ENCODE results near the gene GPX3. TPM values are rescaled to one million over a fixed set of nuclear protein-coding genes. Genes with fewer than 3 reads are reported as not detected.

GPX3 gene
- total and polyA plus RNA-seq, 10 of the 15 experiments (the other 5 are each of a cell fraction or from before 2014, with no cell fraction given): 0.04 to 1.0 (median 0.15) TPM; not detected in 3

DNA sequence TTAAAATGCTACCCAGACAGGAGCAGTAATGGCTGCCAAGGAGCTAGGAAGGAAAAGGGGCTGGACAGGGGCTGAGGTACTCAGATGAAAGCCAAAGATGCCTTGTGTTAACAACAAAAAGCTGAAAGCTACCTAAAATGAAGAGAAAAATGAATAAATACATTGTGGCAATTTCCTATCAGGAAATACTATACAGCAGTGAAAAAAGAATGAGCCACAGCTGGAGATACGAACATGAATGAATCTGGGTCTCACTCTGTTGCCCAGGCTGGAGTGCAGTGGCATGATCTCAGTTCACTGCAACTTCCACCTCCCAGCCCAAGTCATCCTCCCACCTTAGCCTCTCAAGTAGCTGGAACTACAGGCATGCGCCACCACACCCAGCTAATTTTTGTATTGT lies 54.2 kb downstream of the GPX3 start:
- CTCF ChIA-PET: interaction anchor here (0.6 to 7.5 kb wide), 8 partner anchors 9 to 352 kb away, joined by 3 to 60 read pairs (median 4); no protein-coding TSS in a partner anchor
- Histone ChIP-seq H3K36me3 (ENCODE audit: control insufficient read depth in 2 of 2, insufficient read depth in 2 of 2, low read length in 1 of 2) (peaks cover 18 to 60% of the 10 kb centered on the region in 2 experiments), H3K4me3 (0 out of 2 replicates have a peak overlapping the region, but pooled peaks have one; percentile 3), H3K9ac (ENCODE audit: control insufficient read depth, insufficient read depth, low read length) (no peak overlapping the region), H3K27me3 (replicated peaks in 1 of 2; ENCODE audit: control insufficient read depth in 2 of 2, insufficient read depth in 2 of 2, low read length in 1 of 2) (no peaks in the 10 kb centered on the region), H3K4me1 (ENCODE audit: control insufficient read depth, insufficient read depth, low read length) (peaks cover 56% of the 10 kb centered on the region), H4K20me1 (ENCODE audit: control insufficient read depth, insufficient read depth) (peaks cover 34% of the 10 kb centered on the region), H3K4me2 (ENCODE audit: control insufficient read depth, insufficient read depth) (peak overlapping the region; percentile 53; the same call in 1 of the 2 replicates), H3K9me3 (replicated peaks; ENCODE audit: control insufficient read depth, insufficient read depth, low read length) (no peaks in the 10 kb centered on the region; the same call in 2 of the 3 replicates), H3K79me2 (ENCODE audit: control insufficient read depth, insufficient read depth, low read length) (peaks cover 99% of the 10 kb centered on the region), H3K27ac (ENCODE audit: control insufficient read depth, insufficient read depth) (peak overlapping the region; percentile 46), H2AFZ (ENCODE audit: control insufficient read depth, low read depth, low read length) (no peak overlapping the region)
- DNase-seq (ENCODE audit: low read depth, low spot score) (no peak), ATAC-seq (no peak), FAIRE-seq (no peak)
- RAD21 ChIA-PET (ENCODE audit: unreplicated experiment): interaction anchor here (0.8 to 2.0 kb wide), 5 partner anchors 14 to 80 kb away, joined by 3 to 10 read pairs (median 5); no protein-coding TSS in a partner anchor
- TF ChIP-seq CTCF (IDR thresholded peaks at IDR 0.05 in 2 of 3, conservative IDR thresholded peaks at IDR 0.05 in 1 of 3; ENCODE audit: control insufficient read depth in 2 of 3, extremely low read depth in 1 of 3, insufficient read depth in 1 of 3, low read depth in 3 of 3, low read length in 3 of 3) (no peak), POLR2AphosphoS5 (IDR thresholded peaks at IDR 0.05; ENCODE audit: low read length) (0 out of 2 replicates have a peak, but pooled peaks have one; percentile 22), CREM (IDR thresholded peaks at IDR 0.05; ENCODE audit: low read depth) (no peak), WRNIP1 (IDR thresholded peaks at IDR 0.05; ENCODE audit: borderline replicate concordance, low read depth, low read length) (peak; percentile 32; the same call in 1 of the 2 replicates), GABPA (IDR thresholded peaks at IDR 0.05; ENCODE audit: low read depth) (no peak), YY1 (IDR thresholded peaks at IDR 0.05; ENCODE audit: low read depth, low read length) (0 out of 2 replicates have a peak, but pooled peaks have one; percentile 30), SKIL (IDR thresholded peaks at IDR 0.05; ENCODE audit: low read depth, poor library complexity, severe bottlenecking) (no peak), SMC3 (IDR thresholded peaks at IDR 0.05; ENCODE audit: borderline replicate concordance, low read length) (no peak), ETV6 (conservative IDR thresholded peaks at IDR 0.05 in 1 of 2, IDR thresholded peaks at IDR 0.05 in 1 of 2; ENCODE audit: borderline replicate concordance in 1 of 2, low read depth in 1 of 2) (no peak), SMARCA5 (IDR thresholded peaks at IDR 0.05) (0 out of 2 replicates have a peak, but pooled peaks have one; percentile 32), CBX5 (IDR thresholded peaks at IDR 0.05; ENCODE audit: low read depth) (no peak)
- TF ChIP-seq, protein P1, sequence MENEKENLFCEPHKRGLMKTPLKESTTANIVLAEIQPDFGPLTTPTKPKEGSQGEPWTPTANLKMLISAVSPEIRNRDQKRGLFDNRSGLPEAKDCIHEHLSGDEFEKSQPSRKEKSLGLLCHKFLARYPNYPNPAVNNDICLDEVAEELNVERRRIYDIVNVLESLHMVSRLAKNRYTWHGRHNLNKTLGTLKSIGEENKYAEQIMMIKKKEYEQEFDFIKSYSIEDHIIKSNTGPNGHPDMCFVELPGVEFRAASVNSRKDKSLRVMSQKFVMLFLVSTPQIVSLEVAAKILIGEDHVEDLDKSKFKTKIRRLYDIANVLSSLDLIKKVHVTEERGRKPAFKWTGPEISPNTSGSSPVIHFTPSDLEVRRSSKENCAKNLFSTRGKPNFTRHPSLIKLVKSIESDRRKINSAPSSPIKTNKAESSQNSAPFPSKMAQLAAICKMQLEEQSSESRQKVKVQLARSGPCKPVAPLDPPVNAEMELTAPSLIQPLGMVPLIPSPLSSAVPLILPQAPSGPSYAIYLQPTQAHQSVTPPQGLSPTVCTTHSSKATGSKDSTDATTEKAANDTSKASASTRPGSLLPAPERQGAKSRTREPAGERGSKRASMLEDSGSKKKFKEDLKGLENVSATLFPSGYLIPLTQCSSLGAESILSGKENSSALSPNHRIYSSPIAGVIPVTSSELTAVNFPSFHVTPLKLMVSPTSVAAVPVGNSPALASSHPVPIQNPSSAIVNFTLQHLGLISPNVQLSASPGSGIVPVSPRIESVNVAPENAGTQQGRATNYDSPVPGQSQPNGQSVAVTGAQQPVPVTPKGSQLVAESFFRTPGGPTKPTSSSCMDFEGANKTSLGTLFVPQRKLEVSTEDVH (IDR thresholded peaks at IDR 0.05; ENCODE audit: low read depth, partially characterized antibody): no peak
- POLR2A ChIA-PET: interaction anchor here (0.9 to 14.3 kb wide), 4 partner anchors 9 to 178 kb away, joined by 3 to 222 read pairs (median 12); partner anchors contain the start of gene GM2A
- intact Hi-C loops (cut with micrococcal nuclease; ENCODE audit: unreplicated experiment) (no loop called here), in situ Hi-C loops (cut with MboI) (no loop called here)
- 94% methylated on average over 2 of the region's 2 CpGs for WGBS (ENCODE audit: insufficient coverage, insufficient replicate concordance, low lambda C conversion rate, missing lambda C conversion rate)
- SMC1A ChIA-PET (ENCODE audit: uncharacterized antibody, unreplicated experiment): interaction anchor here (0.9 to 10.8 kb wide), 9 partner anchors 12 to 51 kb away, joined by 3 to 97 read pairs (median 4); no protein-coding TSS in a partner anchor
- BruUV-seq (replicated peaks): no TSS peak
